Left ventricle myocardium inferior (tissue), 1 donor: Measurements from ENCODE around the gene BRCA1. TPM values are rescaled to one million over a fixed set of nuclear protein-coding genes. Genes with fewer than 3 reads are reported as not detected.

Experiments
- DNase-seq: peaks from one replicate; pipeline ENCODE4 v3.0.0-alpha.2; 2020
- H3K27ac ChIP-seq: fragments of 200-600 bp; replicated peaks from 2 replicates; pipeline ENCODE4 v1.8.0; 2021
- H3K27me3 ChIP-seq: fragments of 200-600 bp; 2 replicates; pipeline ENCODE4 v1.8.0; 2021; ENCODE audit warnings: low read depth
- H3K36me3 ChIP-seq: fragments of 200-600 bp; 2 replicates; pipeline ENCODE4 v1.8.0; 2021
- H3K4me1 ChIP-seq: fragments of 200-600 bp; 2 replicates; pipeline ENCODE4 v1.8.0; 2021
- H3K4me3 ChIP-seq: fragments of 200-600 bp; 2 replicates; pipeline ENCODE4 v1.8.0; 2021; ENCODE audit warnings: mild to moderate bottlenecking, moderate library complexity
- H3K9me3 ChIP-seq: fragments of 200-600 bp; replicated peaks from 2 replicates; pipeline ENCODE4 v1.8.0; 2021
- CTCF ChIP-seq: fragments of 200-600 bp; IDR thresholded peaks from 2 replicates; pipeline ENCODE4 v1.8.0; 2021; ENCODE audit warnings: antibody characterized with exemption, mild to moderate bottlenecking, borderline replicate concordance
- intact Hi-C: fragments of 100-400 bp; cut with micrococcal nuclease; formaldehyde crosslinking; loops from one replicate; pipeline ENCODE4 v1.11.0; 2022
- total RNA-seq: library from RNA; stranded (reverse); fragmentation: NEBNext Ultra II Directional; extraction: Animal tissue kit (Norgen Biotek cat#: 25700); gene quantifications from one replicate; pipeline ENCODE4 v1.2.1, GENCODE V29; 2021
- donor health status: DM: no; HTN: yes; CAD: no; lungs with severe emphysema.

Gene BRCA1
- total RNA-seq, 1 donor from 2014 or later = 8.1 TPM

GRCh38 chr17:43044024-43044423, 81.1 kb downstream of the BRCA1 start:
- H3K27ac ChIP-seq = no peak overlapping the region
- intact Hi-C loops = no loop called here
- no peak for DNase-seq
- H3K4me1 ChIP-seq = no peaks in the 10 kb centered on the region
- no peak for TF ChIP-seq CTCF
- no peaks in the 10 kb centered on the region for H3K9me3 ChIP-seq
- H3K27me3 ChIP-seq = no peaks in the 10 kb centered on the region
- H3K36me3 ChIP-seq = peaks cover 6% of the 10 kb centered on the region
- no peak overlapping the region for H3K4me3 ChIP-seq

- Histone ChIP-seq H3K4me1 (no peaks in the 10 kb centered on the region), H3K36me3 (peaks cover 6% of the 10 kb centered on the region), H3K27ac (no peak overlapping the region), H3K9me3 (no peaks in the 10 kb centered on the region), H3K27me3 (no peaks in the 10 kb centered on the region), H3K4me3 (no peak overlapping the region)
- TF ChIP-seq CTCF = no peak
- intact Hi-C loops = no loop called here
- no peak for DNase-seq
These were observed 81.9 kb downstream of the BRCA1 start for GRCh38 chr17:43043307-43043706.

- no peak for TF ChIP-seq CTCF
- peaks cover 6% of the 10 kb centered on the region for H3K36me3 ChIP-seq
These were observed 83.0 kb downstream of the BRCA1 start for GRCh38 chr17:43042025-43042628.

GRCh38 chr17:43040655-43041054, 84.5 kb downstream of the BRCA1 start:
- Histone ChIP-seq H3K4me1 (no peaks in the 10 kb centered on the region), H3K9me3 (no peaks in the 10 kb centered on the region), H3K27ac (no peak overlapping the region), H3K27me3 (no peaks in the 10 kb centered on the region), H3K36me3 (peaks cover 6% of the 10 kb centered on the region), H3K4me3 (no peak overlapping the region)
- intact Hi-C loops = no loop called here
- no peak for TF ChIP-seq CTCF
- no peak for DNase-seq

More at GRCh38 chr17:43042025-43042628, 83.0 kb downstream of the BRCA1 start:
- intact Hi-C loops = no loop called here
- Histone ChIP-seq H3K4me1 (no peaks in the 10 kb centered on the region), H3K9me3 (no peaks in the 10 kb centered on the region), H3K27me3 (no peaks in the 10 kb centered on the region), H3K4me3 (no peak overlapping the region), H3K27ac (no peak overlapping the region)
- DNase-seq = no peak

- no peaks in the 10 kb centered on the region for H3K36me3 ChIP-seq
- H3K27ac ChIP-seq = no peak overlapping the region
- no peak for DNase-seq
- intact Hi-C loops = no loop called here
- H3K4me3 ChIP-seq = no peak overlapping the region
- no peaks in the 10 kb centered on the region for H3K9me3 ChIP-seq
- H3K27me3 ChIP-seq = no peaks in the 10 kb centered on the region
- no peaks in the 10 kb centered on the region for H3K4me1 ChIP-seq
- no peak for TF ChIP-seq CTCF
These were observed 85.5 kb downstream of the BRCA1 start for GRCh38 chr17:43039646-43040045.
